Measurements from ENCODE around the gene SORBS1.

DNA sequence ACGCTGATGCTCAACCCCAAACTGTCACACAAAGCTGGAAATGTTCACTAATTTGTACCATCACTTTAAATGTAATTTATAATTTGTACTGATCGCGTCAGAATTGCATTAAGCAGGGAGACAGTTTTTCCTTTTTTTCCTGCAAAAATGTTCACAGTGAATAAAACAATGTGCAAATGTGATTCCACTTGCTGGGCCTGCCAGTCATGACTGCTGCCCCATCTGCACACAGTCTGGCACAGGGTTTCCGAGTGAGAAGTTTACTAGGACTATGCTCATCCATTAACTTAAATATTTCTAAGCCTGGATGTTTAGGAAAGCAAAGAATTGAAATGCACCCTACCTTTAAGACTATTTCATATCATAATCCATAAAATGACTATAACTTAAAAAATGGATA lies 99.6 kb downstream of the SORBS1 start:
- TF ChIP-seq, protein P1, sequence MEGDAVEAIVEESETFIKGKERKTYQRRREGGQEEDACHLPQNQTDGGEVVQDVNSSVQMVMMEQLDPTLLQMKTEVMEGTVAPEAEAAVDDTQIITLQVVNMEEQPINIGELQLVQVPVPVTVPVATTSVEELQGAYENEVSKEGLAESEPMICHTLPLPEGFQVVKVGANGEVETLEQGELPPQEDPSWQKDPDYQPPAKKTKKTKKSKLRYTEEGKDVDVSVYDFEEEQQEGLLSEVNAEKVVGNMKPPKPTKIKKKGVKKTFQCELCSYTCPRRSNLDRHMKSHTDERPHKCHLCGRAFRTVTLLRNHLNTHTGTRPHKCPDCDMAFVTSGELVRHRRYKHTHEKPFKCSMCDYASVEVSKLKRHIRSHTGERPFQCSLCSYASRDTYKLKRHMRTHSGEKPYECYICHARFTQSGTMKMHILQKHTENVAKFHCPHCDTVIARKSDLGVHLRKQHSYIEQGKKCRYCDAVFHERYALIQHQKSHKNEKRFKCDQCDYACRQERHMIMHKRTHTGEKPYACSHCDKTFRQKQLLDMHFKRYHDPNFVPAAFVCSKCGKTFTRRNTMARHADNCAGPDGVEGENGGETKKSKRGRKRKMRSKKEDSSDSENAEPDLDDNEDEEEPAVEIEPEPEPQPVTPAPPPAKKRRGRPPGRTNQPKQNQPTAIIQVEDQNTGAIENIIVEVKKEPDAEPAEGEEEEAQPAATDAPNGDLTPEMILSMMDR (IDR thresholded peaks at IDR 0.05; ENCODE audit: insufficient read depth, low read length, poor library complexity, severe bottlenecking) = no peak
- TF ChIP-seq EZH2phosphoT487 (conservative IDR thresholded peaks at IDR 0.05; ENCODE audit: low read length) = no peak

Data from SU-DHL-6 (cell line).